Measurements from ENCODE around the gene FBXO42. TPM values are rescaled to one million over a fixed set of nuclear protein-coding genes. Genes with fewer than 3 reads are reported as not detected.

FBXO42 gene
- total and polyA plus RNA-seq, 2 of the 13 experiments (the other 11 are each of a cell fraction or from before 2014, with no cell fraction given), result 7.6 to 17.5 TPM

DNA sequence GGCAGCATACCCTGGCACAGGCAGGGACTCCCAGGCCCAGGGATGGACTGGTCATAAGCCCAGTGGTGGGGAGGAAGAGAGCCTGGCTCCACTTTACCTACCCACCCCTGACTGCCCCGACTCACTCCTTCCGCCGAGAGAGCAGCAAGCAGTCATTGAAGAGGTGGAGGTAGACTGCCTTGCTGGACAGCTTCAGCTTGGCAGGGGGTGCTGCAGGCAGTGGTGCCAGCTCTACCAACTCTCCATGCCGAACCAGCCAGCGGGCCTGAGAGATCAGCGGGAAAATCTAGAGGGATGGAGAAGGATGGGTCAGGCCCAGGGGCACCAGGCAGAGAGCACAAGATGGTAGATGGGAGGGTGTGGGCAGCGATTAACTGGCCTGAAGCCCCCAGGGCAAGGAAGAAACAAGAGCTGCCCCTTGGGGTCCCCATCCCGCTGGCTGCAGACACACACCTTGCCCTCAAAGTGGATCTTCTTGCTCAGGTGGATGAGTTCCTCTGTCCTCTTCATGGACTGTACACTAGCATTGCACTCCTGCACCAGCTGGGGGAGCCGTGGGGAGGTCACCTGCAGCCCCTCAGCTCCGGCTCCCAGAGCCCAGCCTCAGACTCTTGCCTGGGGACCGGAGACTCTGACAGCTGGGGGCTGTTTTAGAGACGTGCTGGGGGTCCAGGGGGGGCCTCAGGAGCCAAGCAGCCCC lies 147.5 kb downstream of the FBXO42 start (continued):
- TF ChIP-seq PLRG1 (conservative IDR thresholded peaks at IDR 0.05) (no peak), KDM5B (CRISPR knock-in tag; IDR thresholded peaks at IDR 0.05; ENCODE audit: borderline replicate concordance) (peak; percentile 28; the same call in 1 of the 2 replicates)
- TF ChIP-seq, protein P1, sequence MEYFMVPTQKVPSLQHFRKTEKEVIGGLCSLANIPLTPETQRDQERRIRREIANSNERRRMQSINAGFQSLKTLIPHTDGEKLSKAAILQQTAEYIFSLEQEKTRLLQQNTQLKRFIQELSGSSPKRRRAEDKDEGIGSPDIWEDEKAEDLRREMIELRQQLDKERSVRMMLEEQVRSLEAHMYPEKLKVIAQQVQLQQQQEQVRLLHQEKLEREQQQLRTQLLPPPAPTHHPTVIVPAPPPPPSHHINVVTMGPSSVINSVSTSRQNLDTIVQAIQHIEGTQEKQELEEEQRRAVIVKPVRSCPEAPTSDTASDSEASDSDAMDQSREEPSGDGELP (IDR thresholded peaks at IDR 0.05; ENCODE audit: borderline replicate concordance, low read depth), result peak; percentile 51; the same call in 1 of the 2 replicates

DNA sequence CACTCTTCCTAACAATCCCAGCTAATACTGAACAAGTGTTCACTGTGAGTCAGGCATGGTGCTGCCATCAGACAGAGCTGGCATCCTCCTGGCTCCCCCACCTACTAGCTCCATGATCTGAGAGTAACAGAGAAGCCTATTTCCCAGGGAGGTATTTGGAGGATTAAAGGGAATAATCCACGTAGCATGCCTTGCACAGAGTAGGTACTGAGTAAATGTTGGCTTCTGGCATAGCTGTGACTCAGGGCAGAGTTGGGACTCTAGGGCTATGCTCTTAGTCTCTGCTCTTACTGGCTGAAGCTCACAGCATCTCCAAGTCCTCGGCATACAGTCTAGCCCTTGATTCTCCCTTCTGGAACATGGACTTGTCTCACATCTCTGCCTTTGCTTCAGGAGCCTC lies 148.1 kb downstream of the FBXO42 start:
- ChIA-PET CTCF (ENCODE audit: low intra/inter-chr PET ratio, low total read pairs) (interaction anchor here (1.9 kb wide), 1 partner anchor 40 kb away, joined by 14 read pairs; no protein-coding TSS in a partner anchor), POLR2A (no interaction called here)
- Histone ChIP-seq H3K4me1 (ENCODE audit: insufficient read depth, low read length) (peaks cover 23% of the 10 kb centered on the region), H3K79me2 (ENCODE audit: insufficient read depth, low read length) (no peaks in the 10 kb centered on the region), H3K9me3 (ENCODE audit: low read length) (no peaks in the 10 kb centered on the region), H2AFZ (ENCODE audit: low read length) (no peak overlapping the region), H3K27me3 (ENCODE audit: control insufficient read depth in 1 of 2, insufficient read depth in 2 of 2, low read length in 2 of 2) (peaks cover 5 to 13% of the 10 kb centered on the region in 2 experiments; a peak in 2 of 5 replicates), H3K36me3 (replicated peaks in 1 of 2; ENCODE audit: control insufficient read depth in 1 of 2, insufficient read depth in 2 of 2, low read length in 2 of 2) (no peaks in the 10 kb centered on the region), H3K4me2 (ENCODE audit: low read depth, low read length) (no peak overlapping the region), H3K4me3 (replicated peaks in 1 of 3; ENCODE audit: insufficient read depth in 1 of 3, low read depth in 2 of 3, low read length in 3 of 3) (no peak overlapping the region), H3K27ac (ENCODE audit: extremely low read length, insufficient read depth, low read length) (no peak overlapping the region), H3K9ac (ENCODE audit: insufficient read depth, low read depth, low read length) (no peak overlapping the region), H4K20me1 (ENCODE audit: insufficient read depth, low read length) (no peaks in the 10 kb centered on the region)
- in situ Hi-C loops (cut with HindIII; ENCODE audit: extremely low pct_ligation_motif_present, low pct_unique_long_range_greater_than_20kb) (no loop called here), intact Hi-C loops (cut with micrococcal nuclease; ENCODE audit: unreplicated experiment) (loop anchor here (2.0 kb wide), 1 partner anchor 33 kb away; the partner anchor contains the start of gene CPLANE2)
- TF ChIP-seq ZNF367 (CRISPR knock-in tag; IDR thresholded peaks at IDR 0.05; ENCODE audit: borderline replicate concordance), result no peak
- TF ChIP-seq SRY (CRISPR knock-in tag; IDR thresholded peaks at IDR 0.05), result no peak
- TF ChIP-seq EEA1 (CRISPR knock-in tag; IDR thresholded peaks at IDR 0.05; ENCODE audit: borderline replicate concordance), result no peak
- no peak for TF ChIP-seq HES4 (CRISPR knock-in tag; IDR thresholded peaks at IDR 0.05; ENCODE audit: borderline replicate concordance)
- TF ChIP-seq ADNP (CRISPR knock-in tag; IDR thresholded peaks at IDR 0.05), result no peak
- TF ChIP-seq PHF8 (CRISPR knock-in tag; IDR thresholded peaks at IDR 0.05), result no peak
- no peak for TF ChIP-seq YEATS2 (CRISPR knock-in tag; IDR thresholded peaks at IDR 0.05; ENCODE audit: borderline replicate concordance)
- TF ChIP-seq LCORL (IDR thresholded peaks at IDR 0.05), result no peak
- no peak for TF ChIP-seq LCORL (CRISPR knock-in tag; IDR thresholded peaks at IDR 0.05)
- TF ChIP-seq DNMT1 (CRISPR knock-in tag; IDR thresholded peaks at IDR 0.05), result no peak
- TF ChIP-seq ZNF607 (CRISPR knock-in tag; IDR thresholded peaks at IDR 0.05; ENCODE audit: borderline replicate concordance), result no peak
- no peak for TF ChIP-seq JUN (CRISPR knock-in tag; IDR thresholded peaks at IDR 0.05)
- TF ChIP-seq, protein P2, sequence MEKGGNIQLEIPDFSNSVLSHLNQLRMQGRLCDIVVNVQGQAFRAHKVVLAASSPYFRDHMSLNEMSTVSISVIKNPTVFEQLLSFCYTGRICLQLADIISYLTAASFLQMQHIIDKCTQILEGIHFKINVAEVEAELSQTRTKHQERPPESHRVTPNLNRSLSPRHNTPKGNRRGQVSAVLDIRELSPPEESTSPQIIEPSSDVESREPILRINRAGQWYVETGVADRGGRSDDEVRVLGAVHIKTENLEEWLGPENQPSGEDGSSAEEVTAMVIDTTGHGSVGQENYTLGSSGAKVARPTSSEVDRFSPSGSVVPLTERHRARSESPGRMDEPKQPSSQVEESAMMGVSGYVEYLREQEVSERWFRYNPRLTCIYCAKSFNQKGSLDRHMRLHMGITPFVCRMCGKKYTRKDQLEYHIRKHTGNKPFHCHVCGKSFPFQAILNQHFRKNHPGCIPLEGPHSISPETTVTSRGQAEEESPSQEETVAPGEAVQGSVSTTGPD (CRISPR knock-in tag; IDR thresholded peaks at IDR 0.05), result no peak
- TF ChIP-seq, protein P3, sequence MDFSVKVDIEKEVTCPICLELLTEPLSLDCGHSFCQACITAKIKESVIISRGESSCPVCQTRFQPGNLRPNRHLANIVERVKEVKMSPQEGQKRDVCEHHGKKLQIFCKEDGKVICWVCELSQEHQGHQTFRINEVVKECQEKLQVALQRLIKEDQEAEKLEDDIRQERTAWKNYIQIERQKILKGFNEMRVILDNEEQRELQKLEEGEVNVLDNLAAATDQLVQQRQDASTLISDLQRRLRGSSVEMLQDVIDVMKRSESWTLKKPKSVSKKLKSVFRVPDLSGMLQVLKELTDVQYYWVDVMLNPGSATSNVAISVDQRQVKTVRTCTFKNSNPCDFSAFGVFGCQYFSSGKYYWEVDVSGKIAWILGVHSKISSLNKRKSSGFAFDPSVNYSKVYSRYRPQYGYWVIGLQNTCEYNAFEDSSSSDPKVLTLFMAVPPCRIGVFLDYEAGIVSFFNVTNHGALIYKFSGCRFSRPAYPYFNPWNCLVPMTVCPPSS (IDR thresholded peaks at IDR 0.05), result no peak
- TF ChIP-seq FOXK2 (IDR thresholded peaks at IDR 0.05), result no peak
- no peak for TF ChIP-seq DR1 (CRISPR knock-in tag; IDR thresholded peaks at IDR 0.05)
- ATAC-seq, result no peak
- 67% methylated on average over 2 of the region's 2 CpGs for WGBS (ENCODE audit: low lambda C conversion rate)
- BruUV-seq (replicated peaks), result no TSS peak
- no peak for FAIRE-seq
- DNase-seq (ENCODE audit: low spot score), result no peak
